Measurements from ENCODE around the gene KCNAB1. TPM values are rescaled to one million over a fixed set of nuclear protein-coding genes. Genes with fewer than 3 reads are reported as not detected.

Gene KCNAB1
- total RNA-seq, 1 donor from 2014 or later: 3.2 TPM

- ATAC-seq (peak; percentile 74), DNase-seq (no peak)
- Histone ChIP-seq H3K27me3 (no peaks in the 10 kb centered on the region), H3K36me3 (no peaks in the 10 kb centered on the region), H3K27ac (no peak overlapping the region), H3K4me3 (no peak overlapping the region), H3K9me3 (no peaks in the 10 kb centered on the region), H3K4me1 (peaks cover 13% of the 10 kb centered on the region)
- peak; percentile 89 for TF ChIP-seq CTCF (IDR thresholded peaks at IDR 0.05)
- intact Hi-C loops (cut with DNase I): no loop called here
These were observed 30.2 kb downstream of the KCNAB1 start for GRCh38 chr3:156150434-156151066.

GRCh38 chr3:156151824-156152428, 31.5 kb downstream of the KCNAB1 start:
- Histone ChIP-seq H3K36me3 (no peaks in the 10 kb centered on the region), H3K27ac (no peak overlapping the region), H3K4me1 (peaks cover 13% of the 10 kb centered on the region), H3K27me3 (no peaks in the 10 kb centered on the region), H3K4me3 (no peak overlapping the region), H3K9me3 (no peaks in the 10 kb centered on the region)
- peak; percentile 76 for TF ChIP-seq CTCF (IDR thresholded peaks at IDR 0.05)
- peak; percentile 77 for DNase-seq
- ATAC-seq: peak; percentile 92
- intact Hi-C loops (cut with DNase I): no loop called here

GRCh38 chr3:156158656-156159295, 38.4 kb downstream of the KCNAB1 start:
- Histone ChIP-seq H3K4me3 (no peak overlapping the region), H3K27me3 (no peaks in the 10 kb centered on the region), H3K4me1 (peaks cover 5% of the 10 kb centered on the region), H3K9me3 (no peaks in the 10 kb centered on the region), H3K27ac (no peak overlapping the region), H3K36me3 (no peaks in the 10 kb centered on the region)
- intact Hi-C loops (cut with DNase I): no loop called here
- no peak for DNase-seq
- no peak for TF ChIP-seq CTCF (IDR thresholded peaks at IDR 0.05)
- no peak for ATAC-seq

GRCh38 chr3:156160647-156161046, 40.3 kb downstream of the KCNAB1 start:
- Histone ChIP-seq H3K4me1 (peaks cover 5% of the 10 kb centered on the region), H3K27ac (no peak overlapping the region), H3K27me3 (no peaks in the 10 kb centered on the region), H3K4me3 (no peak overlapping the region), H3K9me3 (no peaks in the 10 kb centered on the region), H3K36me3 (no peaks in the 10 kb centered on the region)
- TF ChIP-seq CTCF (IDR thresholded peaks at IDR 0.05): no peak
- intact Hi-C loops (cut with DNase I): no loop called here
- ATAC-seq (no peak), DNase-seq (no peak)

- H3K27me3 ChIP-seq: no peaks in the 10 kb centered on the region
- H3K27ac ChIP-seq: no peak overlapping the region
- no peak for TF ChIP-seq CTCF (IDR thresholded peaks at IDR 0.05)
- ATAC-seq: no peak
- no peak overlapping the region for H3K4me3 ChIP-seq
- intact Hi-C loops (cut with DNase I): no loop called here
- no peaks in the 10 kb centered on the region for H3K9me3 ChIP-seq
- no peaks in the 10 kb centered on the region for H3K36me3 ChIP-seq
- DNase-seq: no peak
- H3K4me1 ChIP-seq: peaks cover 5% of the 10 kb centered on the region
These were observed 40.8 kb downstream of the KCNAB1 start for GRCh38 chr3:156161172-156161571.
